ENCODE data around the gene CGB7. TPM values are rescaled to one million over a fixed set of nuclear protein-coding genes. Genes with fewer than 3 reads are reported as not detected.

CGB7 gene
- total RNA-seq, 1 experiment from 2014 or later, result 0.95 TPM

- intact Hi-C loops (cut with micrococcal nuclease; ENCODE audit: unreplicated experiment) (no loop called here), in situ Hi-C loops (cut with HindIII; ENCODE audit: low pct_unique_long_range_greater_than_20kb, low sequenced_read_pairs) (no loop called here)
- DNase-seq (ENCODE audit: low read depth, low spot score) (no peak), ATAC-seq (no peak)
- no peaks in the 10 kb centered on the region for H3K9me3 ChIP-seq (ENCODE audit: control insufficient read depth, insufficient read depth, low read depth, low read length)
- CTCF ChIA-PET, result no interaction called here
- H3K27ac ChIP-seq (ENCODE audit: low read length), result no peak overlapping the region
- peaks cover 3% of the 10 kb centered on the region; the same call in 1 of the 2 replicates for H3K36me3 ChIP-seq (ENCODE audit: control insufficient read depth, insufficient read depth, low read length)
- H3K27me3 ChIP-seq (ENCODE audit: control insufficient read depth, insufficient read depth, low read length), result no peaks in the 10 kb centered on the region
- POLR2A ChIA-PET, result no interaction called here
- no peaks in the 10 kb centered on the region for H3K4me1 ChIP-seq (ENCODE audit: control insufficient read depth, insufficient read depth, low read length)
- TF ChIP-seq SIN3A (IDR thresholded peaks at IDR 0.05; ENCODE audit: borderline replicate concordance, insufficient read depth, low read depth, low read length) (no peak), REST (IDR thresholded peaks at IDR 0.05; ENCODE audit: insufficient read depth in 1 of 2, low read depth in 2 of 2, low read length in 1 of 2) (no peak), POLR2AphosphoS5 (IDR thresholded peaks at IDR 0.05; ENCODE audit: low read depth, low read length) (no peak), TCF7L2 (IDR thresholded peaks at IDR 0.05; ENCODE audit: low read depth, low read length) (no peak), CTCF (IDR thresholded peaks at IDR 0.05) (no peak)
- H3K4me3 ChIP-seq (ENCODE audit: low read depth in 2 of 2, low read length in 2 of 2), result no peak overlapping the region
- BruUV-seq (replicated peaks), result no TSS peak
Observed at GRCh38 chr19:49104229-49104864, 46.8 kb upstream of the CGB7 start.

GRCh38 chr19:49103331-49104085 lies 46.0 kb upstream of the CGB7 start:
- ATAC-seq (no peak), DNase-seq (ENCODE audit: low read depth, low spot score) (no peak)
- H3K27me3 ChIP-seq (ENCODE audit: control insufficient read depth, insufficient read depth, low read length), result no peaks in the 10 kb centered on the region
- peaks cover 11% of the 10 kb centered on the region for H3K36me3 ChIP-seq (ENCODE audit: control insufficient read depth, insufficient read depth, low read length)
- ChIA-PET CTCF (no interaction called here), POLR2A (no interaction called here)
- intact Hi-C loops (cut with micrococcal nuclease; ENCODE audit: unreplicated experiment), result no loop called here
- in situ Hi-C loops (cut with HindIII; ENCODE audit: low pct_unique_long_range_greater_than_20kb, low sequenced_read_pairs), result no loop called here
- H3K27ac ChIP-seq (ENCODE audit: low read length), result no peak overlapping the region
- TF ChIP-seq CTCF (IDR thresholded peaks at IDR 0.05) (no peak), SIN3A (IDR thresholded peaks at IDR 0.05; ENCODE audit: borderline replicate concordance, insufficient read depth, low read depth, low read length) (no peak), REST (IDR thresholded peaks at IDR 0.05; ENCODE audit: insufficient read depth in 1 of 2, low read depth in 2 of 2, low read length in 1 of 2) (no peak), POLR2AphosphoS5 (IDR thresholded peaks at IDR 0.05; ENCODE audit: low read depth, low read length) (no peak), TCF7L2 (IDR thresholded peaks at IDR 0.05; ENCODE audit: low read depth, low read length) (no peak)
- no TSS peak for BruUV-seq (replicated peaks)
- H3K4me1 ChIP-seq (ENCODE audit: control insufficient read depth, insufficient read depth, low read length), result no peaks in the 10 kb centered on the region
- no peak overlapping the region for H3K4me3 ChIP-seq (ENCODE audit: low read depth in 2 of 2, low read length in 2 of 2)
- H3K9me3 ChIP-seq (ENCODE audit: control insufficient read depth, insufficient read depth, low read depth, low read length), result no peaks in the 10 kb centered on the region
